Measurements from ENCODE around the gene PATZ1. TPM values are rescaled to one million over a fixed set of nuclear protein-coding genes. Genes with fewer than 3 reads are reported as not detected.

PATZ1 gene
- total and polyA plus RNA-seq, 2 donors (not counting 3 experiments of a cell fraction or from before 2014, with no cell fraction given), result 19.7 to 23.7 TPM

- Histone ChIP-seq H2AFZ (ENCODE audit: low read depth, low read length) (no peak overlapping the region), H3K9me3 (replicated peaks; ENCODE audit: control insufficient read depth, insufficient read depth, low read length) (no peaks in the 10 kb centered on the region), H3K27me3 (ENCODE audit: control insufficient read depth in 2 of 2, insufficient read depth in 2 of 2, low read length in 2 of 2) (no peaks in the 10 kb centered on the region), H3K27ac (ENCODE audit: insufficient read depth, low read depth, low read length) (no peak overlapping the region), H3K79me2 (ENCODE audit: control insufficient read depth, insufficient read depth, low read length) (no peaks in the 10 kb centered on the region), H4K20me1 (replicated peaks; ENCODE audit: control insufficient read depth, extremely low read depth, insufficient read depth, low read length) (no peaks in the 10 kb centered on the region), H3K9ac (replicated peaks; ENCODE audit: extremely low read depth, insufficient read depth, low read length) (no peak overlapping the region), H3K36me3 (ENCODE audit: control insufficient read depth in 2 of 2, extremely low read depth in 1 of 2, insufficient read depth in 2 of 2, low read length in 2 of 2) (peaks cover 12 to 45% of the 10 kb centered on the region in 2 experiments), H3K4me1 (ENCODE audit: control insufficient read depth, extremely low read depth, insufficient read depth, low read length) (no peaks in the 10 kb centered on the region), H3K4me2 (ENCODE audit: insufficient read depth, low read length) (no peak overlapping the region), H3K9me1 (replicated peaks; ENCODE audit: control insufficient read depth, extremely low read depth, insufficient read depth, low read length) (no peaks in the 10 kb centered on the region), H3K4me3 (replicated peaks in 1 of 3; ENCODE audit: insufficient read depth in 1 of 3, low read depth in 1 of 3, low read length in 3 of 3) (no peak overlapping the region)
- no peak for TF ChIP-seq JUN (IDR thresholded peaks at IDR 0.05; ENCODE audit: borderline replicate concordance, insufficient read depth, insufficient read length, low read depth)
- TF ChIP-seq CTCF (IDR thresholded peaks at IDR 0.05; ENCODE audit: extremely low read depth in 1 of 2, insufficient read depth in 1 of 2, low read depth in 1 of 2, low read length in 2 of 2), result no peak
- no peak for TF ChIP-seq MAX (IDR thresholded peaks at IDR 0.05; ENCODE audit: insufficient read depth, insufficient read length)
- TF ChIP-seq MYC (IDR thresholded peaks at IDR 0.05; ENCODE audit: low read depth, low read length), result no peak
- TF ChIP-seq POLR2A (IDR thresholded peaks at IDR 0.05; ENCODE audit: low read depth, low read length), result no peak
- no peak for TF ChIP-seq GATA2 (IDR thresholded peaks at IDR 0.05; ENCODE audit: insufficient read depth, insufficient read length, low read depth, low read length)
- no peak for TF ChIP-seq FOS (IDR thresholded peaks at IDR 0.05; ENCODE audit: borderline replicate concordance, insufficient read depth, low read length)
- BruUV-seq (replicated peaks), result no TSS peak
- FAIRE-seq (no peak), DNase-seq (ENCODE audit: low read depth, low spot score) (no peak)
- dilution Hi-C loops (cut with MboI; ENCODE audit: extremely low pct_ligation_motif_present, low sequenced_read_pairs) (no loop called here), intact Hi-C loops (cut with micrococcal nuclease) (no loop called here)
- CTCF ChIA-PET, result interaction anchor here (1.2 kb wide), 1 partner anchor 15 kb away, joined by 5 read pairs; no protein-coding TSS in a partner anchor
- POLR2A ChIA-PET, result interaction anchor here (0.5 kb wide), 1 partner anchor 453 kb away, joined by 3 read pairs; no protein-coding TSS in a partner anchor
Observed at GRCh38 chr22:31328544-31328960, 17.6 kb downstream of the PATZ1 start.
